Neural cell (in vitro differentiated cells): ENCODE data around the gene PLEKHG5.

Experiments used
- CTCF ChIP-seq: fragments of 450-650 bp; IDR thresholded peaks from 2 replicates; pipeline ENCODE4 v1.5.1; 2014; ENCODE audit warnings: antibody characterized with exemption, mild to moderate bottlenecking, moderate library complexity; ENCODE audit not compliant: poor library complexity, severe bottlenecking
- EZH2 ChIP-seq: fragments of 200-600, 300-800 bp; shearing (Covaris generic), sonication (generic); IDR thresholded peaks from 2 replicates; pipeline ENCODE4 v1.6.1; 2014; ENCODE audit warnings: antibody characterized with exemption, low read length, borderline replicate concordance, mild to moderate bottlenecking; ENCODE audit not compliant: insufficient read depth, poor library complexity, severe bottlenecking
- POLR2AphosphoS5 ChIP-seq: IDR thresholded peaks from 2 replicates; pipeline ENCODE4 v1.6.1; 2012
- RAD21 ChIP-seq: fragments of 450-650 bp; conservative IDR thresholded peaks from 2 replicates; pipeline ENCODE4 v1.6.1; 2014; ENCODE audit warnings: antibody characterized with exemption, mild to moderate bottlenecking, moderate library complexity
- REST ChIP-seq: IDR thresholded peaks from 2 replicates; pipeline ENCODE4 v1.6.1; 2012; ENCODE audit warnings: borderline replicate concordance
- SMC3 ChIP-seq: fragments of 450-650 bp; conservative IDR thresholded peaks from 2 replicates; pipeline ENCODE4 v1.6.1; 2014; ENCODE audit warnings: antibody characterized with exemption, mild to moderate bottlenecking, moderate library complexity; ENCODE audit not compliant: poor library complexity
- TAF1 ChIP-seq: IDR thresholded peaks from 2 replicates; pipeline ENCODE4 v1.6.1; 2012; ENCODE audit warnings: low read depth

GRCh38 chr1:6535214-6535613 lies 43.7 kb upstream of the PLEKHG5 start:
- no peak for TF ChIP-seq CTCF
- TF ChIP-seq TAF1, result no peak
- TF ChIP-seq EZH2, result no peak
- TF ChIP-seq POLR2AphosphoS5, result no peak
- TF ChIP-seq SMC3, result no peak
- TF ChIP-seq REST, result no peak
- no peak for TF ChIP-seq RAD21
